NB4 (cell line): ENCODE data around the gene ABCA4.

ENCODE experiments used
- MYC ChIP-seq: IDR thresholded peaks from 2 replicates; pipeline ENCODE4 v1.6.1; 2011; ENCODE audit warnings: low read depth, low read length
- POLR2A ChIP-seq: IDR thresholded peaks from 2 replicates; pipeline ENCODE4 v1.6.1; 2011; ENCODE audit warnings: mild to moderate bottlenecking; ENCODE audit not compliant: insufficient read length; ENCODE audit errors: extremely low read depth
- TF ChIP-seq, protein P1 (sequence below): IDR thresholded peaks from one replicate; pipeline ENCODE4 v1.5.1; 2012; ENCODE audit warnings: low read depth, low read length
- TF ChIP-seq, protein P2 (sequence below): IDR thresholded peaks from 2 replicates; pipeline ENCODE4 v1.6.1; 2011; ENCODE audit warnings: low read depth, low read length

DNA sequence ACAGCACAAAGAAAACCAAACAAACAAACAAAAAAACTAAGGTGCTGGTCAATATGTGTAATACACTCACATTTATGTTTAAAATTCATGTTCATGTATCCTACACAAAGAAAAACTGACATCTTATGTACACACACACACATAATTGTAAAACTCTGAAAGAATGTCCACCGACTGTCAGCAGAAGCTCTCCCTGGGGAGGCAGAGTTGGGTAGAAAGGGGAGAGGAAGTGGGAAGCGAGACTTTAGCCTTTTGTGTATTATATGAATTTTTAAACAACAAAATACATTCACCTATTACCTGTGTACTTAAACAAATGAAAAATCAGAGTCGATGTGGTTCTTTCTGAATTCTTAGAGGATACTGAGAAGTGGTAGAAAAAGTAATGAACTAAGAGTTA is 88.3 kb downstream of the ABCA4 start:
- no peak for TF ChIP-seq POLR2A
- TF ChIP-seq, protein P1, sequence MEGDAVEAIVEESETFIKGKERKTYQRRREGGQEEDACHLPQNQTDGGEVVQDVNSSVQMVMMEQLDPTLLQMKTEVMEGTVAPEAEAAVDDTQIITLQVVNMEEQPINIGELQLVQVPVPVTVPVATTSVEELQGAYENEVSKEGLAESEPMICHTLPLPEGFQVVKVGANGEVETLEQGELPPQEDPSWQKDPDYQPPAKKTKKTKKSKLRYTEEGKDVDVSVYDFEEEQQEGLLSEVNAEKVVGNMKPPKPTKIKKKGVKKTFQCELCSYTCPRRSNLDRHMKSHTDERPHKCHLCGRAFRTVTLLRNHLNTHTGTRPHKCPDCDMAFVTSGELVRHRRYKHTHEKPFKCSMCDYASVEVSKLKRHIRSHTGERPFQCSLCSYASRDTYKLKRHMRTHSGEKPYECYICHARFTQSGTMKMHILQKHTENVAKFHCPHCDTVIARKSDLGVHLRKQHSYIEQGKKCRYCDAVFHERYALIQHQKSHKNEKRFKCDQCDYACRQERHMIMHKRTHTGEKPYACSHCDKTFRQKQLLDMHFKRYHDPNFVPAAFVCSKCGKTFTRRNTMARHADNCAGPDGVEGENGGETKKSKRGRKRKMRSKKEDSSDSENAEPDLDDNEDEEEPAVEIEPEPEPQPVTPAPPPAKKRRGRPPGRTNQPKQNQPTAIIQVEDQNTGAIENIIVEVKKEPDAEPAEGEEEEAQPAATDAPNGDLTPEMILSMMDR: no peak
- TF ChIP-seq, protein P2, sequence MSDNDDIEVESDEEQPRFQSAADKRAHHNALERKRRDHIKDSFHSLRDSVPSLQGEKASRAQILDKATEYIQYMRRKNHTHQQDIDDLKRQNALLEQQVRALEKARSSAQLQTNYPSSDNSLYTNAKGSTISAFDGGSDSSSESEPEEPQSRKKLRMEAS: no peak
- no peak for TF ChIP-seq MYC
